ENCODE results near the gene RBFOX1.

- TF ChIP-seq CTCF (IDR thresholded peaks at IDR 0.05) (no peak), POLR2A (IDR thresholded peaks at IDR 0.05) (no peak)
These were observed 65.9 kb downstream of the RBFOX1 start for GRCh38 chr16:7398536-7398935.

Measured in Peyer's patch (tissue), 4 donors.